ENCODE measurements around the gene CH25H. TPM values are rescaled to one million over a fixed set of nuclear protein-coding genes. Genes with fewer than 3 reads are reported as not detected.

The CH25H gene
- total and polyA plus RNA-seq, 10 of the 15 experiments (the other 5 are each of a cell fraction or from before 2014, with no cell fraction given) = not detected

GRCh38 chr10:89238956-89239644 lies 32.0 kb upstream of the CH25H start:
- no peak overlapping the region for H3K4me3 ChIP-seq
- H3K36me3 ChIP-seq (ENCODE audit: control insufficient read depth in 2 of 2, insufficient read depth in 2 of 2, low read length in 1 of 2) = peaks cover 0 to 5% of the 10 kb centered on the region in 2 experiments; a peak in 2 of 4 replicates
- no peaks in the 10 kb centered on the region for H3K79me2 ChIP-seq (ENCODE audit: control insufficient read depth, insufficient read depth, low read length)
- H3K27me3 ChIP-seq (replicated peaks in 1 of 2; ENCODE audit: control insufficient read depth in 2 of 2, insufficient read depth in 2 of 2, low read length in 1 of 2) = no peaks in the 10 kb centered on the region
- H3K4me1 ChIP-seq (ENCODE audit: control insufficient read depth, insufficient read depth, low read length) = peaks cover 27% of the 10 kb centered on the region
- SMC1A ChIA-PET (ENCODE audit: uncharacterized antibody, unreplicated experiment) = interaction anchor here (0.5 to 1.3 kb wide), 3 partner anchors 10 to 22 kb away, joined by 3 read pairs; no protein-coding TSS in a partner anchor
- POLR2A ChIA-PET = interaction anchor here (0.7 kb wide), 1 partner anchor 92 kb away, joined by 3 read pairs; no protein-coding TSS in a partner anchor
- in situ Hi-C loops (cut with MboI) = no loop called here
- no peak overlapping the region for H3K27ac ChIP-seq (ENCODE audit: control insufficient read depth, insufficient read depth)
- TF ChIP-seq EZH2 (IDR thresholded peaks at IDR 0.05; ENCODE audit: borderline replicate concordance, control insufficient read depth, low read depth, low read length) (no peak), EED (IDR thresholded peaks at IDR 0.05; ENCODE audit: low read depth) (no peak), DPF2 (IDR thresholded peaks at IDR 0.05) (no peak), EGR1 (IDR thresholded peaks at IDR 0.05; ENCODE audit: borderline replicate concordance in 1 of 2, low read depth in 2 of 2, low read length in 2 of 2) (no peak), USF1 (IDR thresholded peaks at IDR 0.05; ENCODE audit: borderline replicate concordance, extremely low read length, insufficient read depth, low read depth, low read length) (no peak), ZBTB40 (IDR thresholded peaks at IDR 0.05; ENCODE audit: borderline replicate concordance) (no peak), FOXK2 (IDR thresholded peaks at IDR 0.05) (no peak)
- DNase-seq (ENCODE audit: low read depth, low spot score) = no peak
- FAIRE-seq = no peak
- no peak overlapping the region for H3K4me2 ChIP-seq (ENCODE audit: control insufficient read depth, insufficient read depth)
- WGBS (ENCODE audit: insufficient coverage, insufficient replicate concordance, low lambda C conversion rate, missing lambda C conversion rate) = 89% methylated on average over 5 of the region's 5 CpGs
- intact Hi-C loops (cut with micrococcal nuclease; ENCODE audit: unreplicated experiment) = no loop called here
- RAD21 ChIA-PET (ENCODE audit: unreplicated experiment) = interaction anchor here (3.4 kb wide), 1 partner anchor 21 kb away, joined by 17 read pairs; no protein-coding TSS in a partner anchor
- H2AFZ ChIP-seq (ENCODE audit: control insufficient read depth, low read depth, low read length) = no peak overlapping the region
- no peaks in the 10 kb centered on the region for H3K9me3 ChIP-seq (replicated peaks; ENCODE audit: control insufficient read depth, insufficient read depth, low read length)
- no peak for ATAC-seq
- H3K9ac ChIP-seq (ENCODE audit: control insufficient read depth, insufficient read depth, low read length) = no peak overlapping the region
- no peaks in the 10 kb centered on the region for H4K20me1 ChIP-seq (ENCODE audit: control insufficient read depth, insufficient read depth)
- CTCF ChIA-PET = interaction anchor here (1.1 to 7.3 kb wide), 2 partner anchors 21 to 177 kb away, joined by 3 to 92 read pairs; no protein-coding TSS in a partner anchor
- no TSS peak for BruUV-seq (replicated peaks)
